Activated T-cell treated with anti-CD3 and anti-CD28 coated beads for 24 hours (primary cell): ENCODE measurements around the gene BANP.
"Not testable (repeated sequence)": the region's sequence is repeated elsewhere in the genome, so short reads cannot be mapped to it uniquely, and the experiment has no call there.

Experiments
- DNase-seq: peaks from one replicate; pipeline ENCODE4 v3.0.0-alpha.2; 2020; ENCODE audit warnings: low read depth

Gene BANP

DNA sequence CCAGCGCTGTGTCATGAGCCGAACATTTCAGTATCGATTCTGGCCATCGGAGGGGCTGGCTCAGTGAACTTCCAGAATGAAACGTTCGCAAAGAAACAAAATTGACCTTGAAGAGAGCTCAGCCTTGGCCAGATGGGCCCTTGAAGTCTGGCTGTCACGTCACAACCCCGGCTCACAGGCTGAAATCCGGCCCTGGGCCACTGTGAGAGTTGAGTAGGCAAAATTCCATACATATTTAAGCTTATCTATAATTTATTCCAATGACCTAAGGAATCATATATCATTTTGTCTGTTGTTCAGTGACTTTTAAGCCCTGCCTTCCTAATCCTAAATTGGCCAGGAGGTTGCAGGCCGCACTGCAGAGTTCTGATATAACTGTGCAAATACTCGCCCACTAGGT lies 170.2 kb downstream of the BANP start:
- not testable (repeated sequence) for DNase-seq

DNA sequence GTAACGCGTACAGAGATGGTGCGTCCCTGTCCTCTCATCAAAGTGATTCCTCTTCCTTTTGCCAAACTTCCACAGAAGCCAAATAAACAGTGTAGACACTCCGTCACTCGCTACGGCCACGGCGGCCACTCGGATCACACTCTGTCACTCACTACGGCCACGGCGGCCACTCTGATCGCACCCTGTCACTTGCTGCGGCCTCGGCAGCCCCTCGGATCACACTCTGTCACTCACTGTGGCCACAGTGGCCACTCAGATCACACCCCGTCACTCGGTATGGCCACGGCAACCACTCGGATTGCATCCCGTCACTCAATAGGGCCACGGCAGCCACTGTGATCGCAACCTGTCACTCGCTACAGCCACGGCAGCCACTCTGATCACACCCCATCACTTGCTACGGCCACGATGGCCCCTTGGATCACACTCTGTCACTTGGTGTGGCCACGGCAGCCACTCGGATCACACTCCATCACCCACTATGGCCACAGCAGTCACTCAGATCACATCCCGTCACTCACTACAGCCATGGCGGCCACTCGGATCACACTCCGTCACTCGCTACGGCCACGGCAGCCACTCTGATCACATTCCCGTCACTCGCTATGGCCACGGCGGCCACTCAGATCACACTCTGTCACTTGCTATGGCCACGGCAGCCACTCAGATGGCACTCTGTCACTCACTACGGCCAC lies 170.8 kb downstream of the BANP start:
- DNase-seq, result no peak
